ENCODE results near the gene ZGPAT. TPM values are rescaled to one million over a fixed set of nuclear protein-coding genes. Genes with fewer than 3 reads are reported as not detected.
A peak's percentile ranks its signal among the peaks of the same experiment; 100 is the strongest.

ZGPAT gene
- total RNA-seq, 1 donor = 18.8 TPM

DNA sequence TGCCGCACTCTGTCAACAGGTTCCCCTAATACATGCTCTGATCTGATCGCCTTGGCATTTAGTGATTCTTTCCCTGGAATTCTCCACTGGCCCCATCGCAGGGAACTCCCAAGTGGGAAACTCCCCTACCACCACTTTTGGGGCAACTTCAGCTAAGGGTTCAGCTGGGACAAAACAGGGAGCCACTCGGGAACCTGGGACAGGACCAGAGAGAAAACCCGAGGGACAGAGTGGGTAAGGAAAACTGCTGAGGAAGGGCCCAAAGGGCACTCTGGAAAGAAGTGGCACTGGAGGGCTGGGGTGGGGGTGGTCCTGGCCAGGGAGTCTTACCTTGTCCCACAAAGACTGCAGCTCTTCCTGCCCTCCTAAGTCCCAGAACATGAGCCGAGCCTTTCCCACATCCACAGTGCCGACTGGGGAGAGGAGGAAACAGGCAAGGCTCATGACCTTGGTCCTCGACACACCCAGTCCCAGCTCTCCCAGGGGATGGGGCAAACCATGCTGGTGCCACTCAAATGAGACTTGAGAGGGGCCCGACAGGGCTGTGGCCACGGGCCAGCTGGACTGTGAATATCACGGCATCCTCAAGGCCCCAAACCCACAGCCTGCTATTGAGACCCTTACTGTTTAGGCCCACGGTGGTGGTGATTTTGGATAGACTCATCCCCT is 1.7 kb upstream of the ZGPAT start:
- Histone ChIP-seq H3K4me3 (ENCODE audit: insufficient read depth, low read length) (peak overlapping the region; percentile 87), H4K20me1 (ENCODE audit: insufficient read depth, low read length) (peaks cover 11% of the 10 kb centered on the region), H3K36me3 (ENCODE audit: insufficient read depth, low read length) (peaks cover 36% of the 10 kb centered on the region), H3K27me3 (ENCODE audit: insufficient read depth, low read length) (no peaks in the 10 kb centered on the region), H3K4me1 (ENCODE audit: insufficient read depth, low read length) (peaks cover 18% of the 10 kb centered on the region), H3K79me2 (ENCODE audit: insufficient read depth, low read length) (peaks cover 70% of the 10 kb centered on the region), H3K27ac (ENCODE audit: low read depth, low read length) (peak overlapping the region; percentile 46), H3K9me3 (ENCODE audit: low read depth, low read length) (no peaks in the 10 kb centered on the region), H3K4me2 (ENCODE audit: insufficient read depth, low read length) (peak overlapping the region; percentile 85), H2AFZ (ENCODE audit: low read length) (no peak overlapping the region)
- peak; percentile 67 for DNase-seq (ENCODE audit: insufficient read length, low spot score, missing footprints)
- TF ChIP-seq, protein P1, sequence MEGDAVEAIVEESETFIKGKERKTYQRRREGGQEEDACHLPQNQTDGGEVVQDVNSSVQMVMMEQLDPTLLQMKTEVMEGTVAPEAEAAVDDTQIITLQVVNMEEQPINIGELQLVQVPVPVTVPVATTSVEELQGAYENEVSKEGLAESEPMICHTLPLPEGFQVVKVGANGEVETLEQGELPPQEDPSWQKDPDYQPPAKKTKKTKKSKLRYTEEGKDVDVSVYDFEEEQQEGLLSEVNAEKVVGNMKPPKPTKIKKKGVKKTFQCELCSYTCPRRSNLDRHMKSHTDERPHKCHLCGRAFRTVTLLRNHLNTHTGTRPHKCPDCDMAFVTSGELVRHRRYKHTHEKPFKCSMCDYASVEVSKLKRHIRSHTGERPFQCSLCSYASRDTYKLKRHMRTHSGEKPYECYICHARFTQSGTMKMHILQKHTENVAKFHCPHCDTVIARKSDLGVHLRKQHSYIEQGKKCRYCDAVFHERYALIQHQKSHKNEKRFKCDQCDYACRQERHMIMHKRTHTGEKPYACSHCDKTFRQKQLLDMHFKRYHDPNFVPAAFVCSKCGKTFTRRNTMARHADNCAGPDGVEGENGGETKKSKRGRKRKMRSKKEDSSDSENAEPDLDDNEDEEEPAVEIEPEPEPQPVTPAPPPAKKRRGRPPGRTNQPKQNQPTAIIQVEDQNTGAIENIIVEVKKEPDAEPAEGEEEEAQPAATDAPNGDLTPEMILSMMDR (IDR thresholded peaks at IDR 0.05; ENCODE audit: extremely low read depth, low read depth, low read length) = no peak

DNA sequence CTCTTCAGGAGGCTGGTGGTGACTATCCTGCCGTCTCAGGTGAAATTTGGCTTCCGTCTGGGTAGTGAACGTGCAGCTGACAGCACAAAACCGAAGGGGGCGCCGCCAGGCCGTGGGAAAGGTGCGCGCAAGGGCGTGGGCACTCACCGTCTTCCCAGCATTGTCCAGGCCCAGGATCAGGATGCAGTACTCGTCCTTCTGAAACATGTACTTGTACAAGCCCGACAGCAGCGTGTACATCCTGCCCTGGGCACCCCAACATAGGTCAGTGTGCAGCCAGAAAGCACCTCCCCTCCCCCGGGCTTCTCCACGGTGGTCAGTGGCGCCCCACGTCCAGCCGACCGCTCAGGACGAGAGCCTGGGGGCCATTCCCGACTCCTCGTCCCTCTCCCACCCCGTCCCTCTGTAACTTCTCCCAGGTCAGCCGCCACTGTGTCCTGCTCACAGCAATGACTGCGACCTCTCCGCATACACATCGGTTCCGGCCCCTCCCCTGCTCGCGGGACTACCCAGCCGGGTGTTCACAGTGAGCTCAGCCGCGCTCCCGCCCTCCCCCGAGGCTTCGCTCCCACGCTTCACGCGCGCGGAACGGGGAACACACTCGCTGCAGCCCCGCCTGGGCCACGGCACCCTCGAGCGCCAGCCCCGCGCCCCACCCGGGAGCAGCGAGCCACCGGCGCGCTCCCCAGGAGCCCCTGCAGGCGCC is 834 bp upstream of the ZGPAT start:
- H3K4me3 ChIP-seq (ENCODE audit: insufficient read depth, low read length) = peak overlapping the region; percentile 87
- peaks cover 14% of the 10 kb centered on the region for H4K20me1 ChIP-seq (ENCODE audit: insufficient read depth, low read length)
- TF ChIP-seq, protein P1 (IDR thresholded peaks at IDR 0.05; ENCODE audit: extremely low read depth, low read depth, low read length) = peak; percentile 2
- H3K79me2 ChIP-seq (ENCODE audit: insufficient read depth, low read length) = peaks cover 79% of the 10 kb centered on the region
- peak overlapping the region; percentile 46 for H3K27ac ChIP-seq (ENCODE audit: low read depth, low read length)
- peak; percentile 97 for DNase-seq (ENCODE audit: insufficient read length, low spot score, missing footprints)
- peaks cover 45% of the 10 kb centered on the region for H3K36me3 ChIP-seq (ENCODE audit: insufficient read depth, low read length)
- no peaks in the 10 kb centered on the region for H3K27me3 ChIP-seq (ENCODE audit: insufficient read depth, low read length)
- H2AFZ ChIP-seq (ENCODE audit: low read length) = peak overlapping the region; percentile 68
- H3K4me1 ChIP-seq (ENCODE audit: insufficient read depth, low read length) = peaks cover 18% of the 10 kb centered on the region
- peak overlapping the region; percentile 85 for H3K4me2 ChIP-seq (ENCODE audit: insufficient read depth, low read length)
- H3K9me3 ChIP-seq (ENCODE audit: low read depth, low read length) = no peaks in the 10 kb centered on the region

DNA sequence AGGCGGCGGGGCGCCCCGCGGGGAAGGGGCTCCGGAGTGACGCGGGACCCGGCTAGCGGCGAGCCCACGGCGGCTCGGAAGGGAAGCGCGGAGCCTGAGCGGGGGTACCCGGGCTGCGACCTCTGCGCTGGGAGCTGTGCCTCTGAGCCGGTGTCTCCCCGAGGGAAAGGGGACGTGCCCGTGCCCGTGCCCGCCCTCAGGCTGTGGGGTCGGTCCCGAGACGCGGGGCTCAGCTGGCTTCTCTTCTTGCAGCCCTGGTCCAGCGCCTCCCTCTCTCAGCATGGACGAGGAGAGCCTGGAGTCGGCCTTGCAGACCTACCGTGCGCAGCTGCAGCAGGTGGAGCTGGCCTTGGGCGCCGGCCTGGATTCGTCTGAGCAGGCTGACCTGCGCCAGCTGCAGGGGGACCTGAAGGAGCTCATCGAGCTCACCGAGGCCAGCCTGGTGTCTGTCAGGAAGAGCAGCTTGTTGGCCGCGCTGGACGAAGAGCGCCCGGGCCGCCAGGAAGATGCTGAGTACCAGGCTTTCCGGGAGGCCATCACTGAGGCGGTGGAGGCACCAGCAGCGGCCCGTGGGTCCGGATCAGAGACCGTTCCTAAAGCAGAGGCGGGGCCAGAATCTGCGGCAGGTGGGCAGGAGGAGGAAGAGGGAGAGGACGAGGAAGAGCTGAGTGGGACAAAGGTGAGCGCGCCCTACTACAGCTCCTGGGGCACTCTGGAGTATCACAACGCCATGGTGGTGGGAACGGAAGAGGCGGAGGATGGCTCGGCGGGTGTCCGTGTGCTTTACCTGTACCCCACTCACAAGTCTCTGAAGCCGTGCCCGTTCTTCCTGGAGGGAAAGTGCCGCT is 686 bp downstream of the ZGPAT start:
- peaks cover 14% of the 10 kb centered on the region for H4K20me1 ChIP-seq (ENCODE audit: insufficient read depth, low read length)
- peak overlapping the region; percentile 85 for H3K4me2 ChIP-seq (ENCODE audit: insufficient read depth, low read length)
- H3K79me2 ChIP-seq (ENCODE audit: insufficient read depth, low read length) = peaks cover 94% of the 10 kb centered on the region
- no peaks in the 10 kb centered on the region for H3K27me3 ChIP-seq (ENCODE audit: insufficient read depth, low read length)
- peak overlapping the region; percentile 87 for H3K4me3 ChIP-seq (ENCODE audit: insufficient read depth, low read length)
- DNase-seq (ENCODE audit: insufficient read length, low spot score, missing footprints) = peak; percentile 87
- peaks cover 18% of the 10 kb centered on the region for H3K4me1 ChIP-seq (ENCODE audit: insufficient read depth, low read length)
- peak overlapping the region; percentile 56 for H3K27ac ChIP-seq (ENCODE audit: low read depth, low read length)
- H2AFZ ChIP-seq (ENCODE audit: low read length) = no peak overlapping the region
- peaks cover 54% of the 10 kb centered on the region for H3K36me3 ChIP-seq (ENCODE audit: insufficient read depth, low read length)
- TF ChIP-seq, protein P1 (IDR thresholded peaks at IDR 0.05; ENCODE audit: extremely low read depth, low read depth, low read length) = no peak
- no peaks in the 10 kb centered on the region for H3K9me3 ChIP-seq (ENCODE audit: low read depth, low read length)

Measured in osteoblast (primary cell).